GM12873 (cell line): Measurements from ENCODE around the gene YJEFN3.

Experiments
- TF ChIP-seq, protein P1 (sequence below): IDR thresholded peaks from 2 replicates; pipeline ENCODE4 v1.5.1; 2012; ENCODE audit warnings: low read depth, mild to moderate bottlenecking, moderate library complexity, low read length, control low read depth; ENCODE audit not compliant: insufficient read depth; ENCODE audit errors: missing control alignments

YJEFN3 gene

DNA sequence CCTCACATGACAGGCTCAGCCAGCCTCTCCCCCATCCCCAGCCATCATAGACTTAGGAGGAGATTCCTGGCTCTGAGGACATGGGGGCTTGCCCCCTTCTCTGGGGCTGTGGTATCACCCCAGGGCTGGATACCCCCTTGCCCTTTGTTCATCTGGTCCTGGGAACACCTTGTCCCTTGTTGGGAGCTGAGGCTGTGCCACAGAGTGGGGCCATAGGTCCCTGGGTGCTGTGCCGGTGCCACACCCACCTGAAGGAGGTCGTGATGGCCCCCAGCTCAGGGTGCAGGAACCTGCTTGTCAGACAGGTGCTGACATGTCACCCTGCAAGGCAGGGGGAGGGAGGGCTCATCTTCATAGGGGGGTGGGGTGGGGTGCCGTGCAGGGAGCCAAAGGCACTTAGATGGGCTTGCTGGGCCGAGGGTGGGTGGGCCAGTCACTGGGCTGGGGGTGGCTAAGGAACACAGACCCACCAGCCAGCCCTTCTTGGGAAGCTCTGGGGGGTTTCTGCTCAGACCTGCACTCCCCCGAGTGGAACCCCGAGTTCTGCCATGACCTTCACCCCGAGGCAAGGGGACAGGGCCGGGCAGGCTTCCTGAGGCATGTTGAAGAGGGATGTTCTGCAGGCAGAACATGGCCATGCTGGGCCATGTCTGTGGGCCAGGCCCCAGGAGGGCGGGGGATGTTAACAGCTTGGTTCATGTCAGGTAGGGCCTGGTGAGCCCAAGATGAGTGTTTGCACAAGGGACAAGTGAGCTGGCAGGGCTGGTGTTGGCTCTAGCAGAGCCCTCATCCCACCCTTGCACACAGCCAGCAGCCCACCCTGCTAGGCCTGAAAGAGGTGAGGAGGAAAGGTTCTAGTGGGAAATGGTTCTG lies 41.4 kb upstream of the YJEFN3 start:
- TF ChIP-seq, protein P1, sequence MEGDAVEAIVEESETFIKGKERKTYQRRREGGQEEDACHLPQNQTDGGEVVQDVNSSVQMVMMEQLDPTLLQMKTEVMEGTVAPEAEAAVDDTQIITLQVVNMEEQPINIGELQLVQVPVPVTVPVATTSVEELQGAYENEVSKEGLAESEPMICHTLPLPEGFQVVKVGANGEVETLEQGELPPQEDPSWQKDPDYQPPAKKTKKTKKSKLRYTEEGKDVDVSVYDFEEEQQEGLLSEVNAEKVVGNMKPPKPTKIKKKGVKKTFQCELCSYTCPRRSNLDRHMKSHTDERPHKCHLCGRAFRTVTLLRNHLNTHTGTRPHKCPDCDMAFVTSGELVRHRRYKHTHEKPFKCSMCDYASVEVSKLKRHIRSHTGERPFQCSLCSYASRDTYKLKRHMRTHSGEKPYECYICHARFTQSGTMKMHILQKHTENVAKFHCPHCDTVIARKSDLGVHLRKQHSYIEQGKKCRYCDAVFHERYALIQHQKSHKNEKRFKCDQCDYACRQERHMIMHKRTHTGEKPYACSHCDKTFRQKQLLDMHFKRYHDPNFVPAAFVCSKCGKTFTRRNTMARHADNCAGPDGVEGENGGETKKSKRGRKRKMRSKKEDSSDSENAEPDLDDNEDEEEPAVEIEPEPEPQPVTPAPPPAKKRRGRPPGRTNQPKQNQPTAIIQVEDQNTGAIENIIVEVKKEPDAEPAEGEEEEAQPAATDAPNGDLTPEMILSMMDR, result no peak

DNA sequence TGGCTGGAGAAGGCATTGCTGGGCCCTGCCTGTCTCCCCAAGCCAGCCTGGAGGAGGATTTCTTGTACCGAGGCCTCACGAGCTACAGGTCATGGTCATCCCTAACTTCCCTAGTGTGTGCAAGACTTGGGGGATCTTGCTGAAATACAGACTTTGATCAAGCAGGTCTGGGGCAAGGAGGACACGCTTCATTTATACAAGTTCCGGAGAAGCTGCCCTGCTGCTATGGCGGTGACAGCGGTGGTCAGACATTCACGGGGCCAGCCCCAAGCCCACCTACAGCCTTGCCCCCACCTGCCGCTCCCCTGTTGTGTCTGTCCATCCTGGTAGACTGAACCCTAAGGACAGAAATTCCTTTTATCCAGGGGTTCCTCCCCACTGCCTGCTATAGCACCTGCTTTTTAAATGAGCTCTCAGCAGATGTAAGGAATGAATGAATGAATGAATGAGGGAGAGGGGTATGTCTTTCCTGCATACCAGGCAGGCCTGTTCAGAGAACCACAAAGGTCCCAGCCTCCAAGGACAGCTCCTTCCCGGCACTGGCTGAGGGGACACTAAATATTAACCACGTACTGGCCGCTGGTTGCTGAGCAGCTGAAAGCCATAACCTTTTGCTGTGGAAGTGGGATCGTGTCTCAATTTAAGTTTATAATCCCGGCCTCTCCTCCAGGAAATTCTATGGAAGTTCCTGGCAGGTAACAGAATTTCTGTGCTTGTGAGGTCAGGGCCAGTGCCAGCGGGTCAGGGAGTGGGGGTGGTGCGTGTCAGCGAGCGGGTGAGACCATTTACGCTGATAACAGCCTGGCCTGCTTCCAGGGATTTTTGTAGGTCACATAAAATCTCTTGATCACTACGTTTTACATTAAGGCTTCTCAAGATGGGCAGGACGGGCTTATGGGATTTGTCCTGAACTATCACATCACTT lies 40.5 kb upstream of the YJEFN3 start:
- TF ChIP-seq, protein P1, result no peak

DNA sequence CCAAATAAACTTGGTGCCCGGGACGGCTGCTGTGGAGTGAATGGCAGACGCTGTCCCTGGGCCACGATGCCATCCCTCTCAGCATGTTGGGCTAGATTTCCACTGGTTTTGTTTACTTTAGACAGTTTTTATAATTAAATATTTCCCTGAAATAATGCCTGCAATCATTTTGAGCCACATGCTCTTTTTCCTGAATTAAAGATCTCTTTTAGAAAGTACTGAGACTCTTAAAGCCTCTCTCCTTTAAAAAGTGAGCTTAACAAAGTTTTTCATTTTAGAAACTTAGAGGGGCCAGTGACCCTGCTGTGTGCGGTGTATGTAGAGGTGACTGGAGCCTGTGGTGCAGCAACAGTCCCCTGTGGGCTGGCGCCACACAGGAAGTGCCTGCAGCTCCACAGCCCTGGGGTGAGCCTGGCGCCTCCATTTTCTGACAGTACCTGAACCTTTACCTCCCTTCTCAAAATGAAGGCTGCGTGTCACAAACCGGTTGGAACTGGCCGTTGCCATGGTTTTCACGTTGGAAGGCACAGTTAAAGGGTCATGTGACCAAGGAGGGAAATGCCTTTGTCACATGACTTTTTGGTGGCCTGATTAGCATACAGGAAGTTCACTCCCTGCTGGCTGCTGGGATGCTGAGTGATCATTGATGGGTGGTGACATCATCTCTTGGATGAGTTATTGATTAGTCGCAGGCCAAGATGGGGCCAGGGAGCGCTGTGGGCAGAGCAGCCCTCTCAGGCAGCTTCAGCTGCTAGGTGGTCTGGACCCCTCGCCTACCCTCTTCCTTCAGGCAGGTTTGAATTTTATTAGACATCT lies 39.6 kb upstream of the YJEFN3 start:
- TF ChIP-seq, protein P1, result no peak

DNA sequence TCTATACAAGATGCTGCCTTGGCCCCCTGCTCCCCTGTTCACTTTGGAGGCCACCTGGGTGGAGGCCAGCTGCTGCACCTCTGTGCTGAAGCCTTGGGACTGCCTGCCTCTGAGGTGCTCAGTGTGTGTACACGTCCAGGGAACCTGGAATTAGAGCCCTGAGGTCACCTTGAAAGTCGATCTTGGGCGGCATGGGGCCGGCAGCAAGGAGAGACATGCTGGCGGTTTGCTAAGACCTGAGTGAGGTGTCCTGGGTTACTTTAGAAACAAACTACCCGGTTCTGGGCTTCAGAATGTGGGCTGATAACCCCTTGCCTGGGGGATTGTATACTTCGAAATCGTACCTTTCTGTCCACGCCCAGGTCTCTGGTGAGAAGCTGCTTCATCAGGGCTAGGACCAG lies 38.9 kb upstream of the YJEFN3 start:
- TF ChIP-seq, protein P1, result no peak

DNA sequence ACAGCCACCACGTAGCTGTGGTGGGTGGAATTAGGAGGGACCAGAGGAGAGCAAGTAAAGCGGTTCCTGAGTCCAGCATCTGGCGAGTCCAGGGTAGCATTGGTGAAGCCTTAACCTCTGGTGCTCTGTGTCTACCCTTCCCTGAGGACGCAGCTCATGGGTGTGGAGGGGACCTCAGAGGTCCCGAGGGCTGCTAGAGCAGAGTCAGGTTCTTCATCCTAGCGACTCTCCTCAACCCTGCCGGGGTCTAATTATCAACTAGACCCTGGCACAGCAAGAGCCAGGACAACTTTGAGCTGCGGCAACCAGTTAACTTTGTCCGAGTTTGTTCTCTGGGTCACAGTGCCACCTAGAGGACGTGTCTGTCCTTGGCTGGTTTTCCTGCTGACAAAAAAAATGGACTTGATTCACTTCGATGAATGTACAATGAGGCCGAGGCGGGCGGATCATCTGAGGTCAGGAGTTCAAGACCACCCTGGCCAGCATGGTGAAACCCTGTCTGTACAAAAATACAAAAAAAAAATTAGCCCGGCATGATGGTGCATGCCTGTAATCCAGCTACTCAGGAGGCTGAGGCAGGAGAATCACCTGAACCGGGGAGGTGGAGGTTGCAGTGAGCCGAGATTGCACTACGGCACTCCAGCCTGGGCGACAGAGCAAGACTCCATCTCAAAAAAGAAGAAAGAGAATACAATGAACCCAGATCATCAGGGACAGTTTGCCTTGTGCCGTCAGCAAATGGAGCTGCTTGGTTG lies 38.3 kb upstream of the YJEFN3 start:
- TF ChIP-seq, protein P1, result peak; percentile 85

DNA sequence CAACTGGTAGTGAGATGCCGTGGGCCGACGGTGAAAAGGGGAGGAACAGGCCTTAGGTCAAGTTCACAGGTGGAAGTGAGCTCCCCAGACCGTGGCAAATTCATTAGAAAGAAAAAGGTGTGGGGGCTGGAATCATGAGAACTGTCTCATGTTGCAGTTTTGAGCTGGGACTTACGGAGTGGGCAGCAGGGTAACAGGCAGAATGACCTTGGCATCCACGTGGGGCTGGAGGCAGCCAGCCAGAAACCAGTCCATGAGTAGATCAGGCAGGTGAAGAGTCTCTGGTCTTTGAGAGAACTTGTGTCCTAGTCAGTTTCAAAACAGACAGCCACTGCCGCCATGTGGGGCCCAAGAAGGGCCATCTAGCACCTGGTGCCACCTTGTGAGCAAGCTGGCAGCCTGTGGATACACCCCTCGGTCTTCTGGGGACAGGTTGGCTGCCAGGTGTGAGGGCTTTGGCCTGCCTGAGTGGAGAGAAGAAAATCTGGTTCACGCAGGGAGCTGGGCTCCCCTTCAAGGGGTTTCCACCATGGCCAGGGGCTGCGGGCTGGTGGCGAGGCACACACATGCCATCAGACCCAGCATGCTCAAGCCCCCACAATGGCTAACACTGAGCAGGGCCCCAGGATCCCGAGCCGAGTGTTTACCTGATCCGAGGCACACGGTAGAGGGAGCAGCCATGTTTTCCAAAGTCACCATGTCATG lies 37.2 kb upstream of the YJEFN3 start:
- TF ChIP-seq, protein P1, result no peak
